ENCODE measurements around the gene PALD1.

The PALD1 gene

GRCh38 chr10:70507966-70508365, 29.4 kb downstream of the PALD1 start:
- no peak for DNase-seq

DNA sequence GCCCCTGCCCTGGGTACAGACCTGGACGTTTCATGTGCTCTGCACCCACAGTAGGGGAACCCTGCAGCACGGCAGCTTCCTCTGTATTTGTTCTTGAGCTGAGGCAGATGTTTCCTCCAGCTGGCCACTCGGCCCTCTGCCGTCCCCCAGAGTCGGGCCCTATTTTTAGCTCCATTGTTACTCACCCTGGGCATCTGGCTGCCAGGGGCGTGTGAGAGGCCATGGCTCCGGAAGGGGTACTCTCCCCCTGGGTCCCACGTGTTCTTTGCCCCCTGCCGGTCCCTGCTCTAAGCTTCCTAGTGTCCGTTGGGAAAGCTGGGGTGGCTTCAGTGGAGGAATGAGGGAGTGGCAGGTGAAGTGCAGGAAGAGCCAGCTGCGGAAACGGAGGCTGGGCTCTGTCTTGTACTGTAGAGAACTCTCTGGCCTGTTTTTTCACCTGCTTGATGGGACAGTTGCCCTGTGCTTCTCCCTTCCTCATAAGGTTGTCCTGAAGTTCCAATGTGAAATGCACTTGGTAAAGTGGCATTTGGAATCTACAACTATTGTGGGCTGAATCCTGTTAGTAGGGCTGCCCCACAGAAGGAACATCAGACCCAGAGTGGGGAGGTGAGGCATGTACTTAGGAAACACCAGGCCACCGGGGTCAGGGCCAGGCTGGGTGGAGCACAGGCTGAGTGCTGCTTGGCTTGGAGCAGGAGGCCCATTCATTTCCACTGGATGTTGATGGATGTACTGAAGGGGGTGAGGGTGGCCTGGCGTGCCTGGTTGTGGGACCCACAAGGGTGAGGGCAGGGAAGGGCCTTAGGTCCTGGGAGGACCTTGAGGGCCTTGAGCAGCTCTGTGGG, 30.6 kb downstream of the PALD1 start:
- DNase-seq = no peak

DNA sequence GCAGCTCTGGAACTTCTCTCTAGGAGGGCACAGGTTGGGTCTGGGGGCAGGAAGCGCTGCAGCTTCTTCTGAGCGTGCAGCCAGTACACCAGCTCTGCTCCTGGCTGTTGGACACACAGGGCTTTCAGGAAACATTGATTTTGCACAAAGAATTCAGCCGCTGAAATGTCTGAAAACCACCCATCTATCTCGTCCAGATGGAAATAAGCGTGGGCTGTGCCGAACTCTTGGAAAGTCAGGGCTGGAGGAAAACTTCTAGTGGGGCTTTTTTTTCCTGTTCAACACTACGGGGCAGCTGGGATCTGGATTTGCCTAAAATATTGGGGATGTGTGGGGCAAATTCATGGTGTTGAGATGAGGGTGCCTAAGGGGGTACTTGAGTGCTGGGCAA, 31.2 kb downstream of the PALD1 start:
- DNase-seq = no peak

- no peak for DNase-seq
Observed at GRCh38 chr10:70510453-70510852, 31.9 kb downstream of the PALD1 start.

GRCh38 chr10:70510904-70511303, 32.3 kb downstream of the PALD1 start:
- DNase-seq = no peak

GRCh38 chr10:70512149-70512639, 33.6 kb downstream of the PALD1 start:
- DNase-seq = no peak

DNA sequence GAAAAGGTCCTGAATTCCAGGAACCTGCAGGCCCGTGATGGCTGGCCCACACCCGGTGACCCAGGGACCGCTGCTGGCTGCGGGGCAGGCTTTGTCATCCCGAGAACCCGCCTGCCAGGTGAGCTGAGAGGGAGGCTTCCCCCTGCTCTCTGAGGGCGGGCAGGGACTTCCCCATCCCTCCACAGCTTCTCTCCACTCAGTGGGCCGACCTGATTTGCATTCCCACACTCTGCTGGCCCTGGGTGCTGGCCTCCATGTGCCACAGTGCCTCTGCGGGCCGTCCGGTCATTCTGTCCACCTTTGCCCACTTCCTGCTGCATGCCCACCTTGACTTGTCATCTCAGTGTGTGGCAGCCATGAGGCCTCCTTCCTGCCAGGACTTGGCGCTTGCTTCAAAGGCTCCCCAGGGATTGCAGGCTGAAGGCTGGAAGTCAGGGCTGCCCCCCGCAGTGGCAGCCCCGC, 35.3 kb downstream of the PALD1 start:
- no peak for DNase-seq

GRCh38 chr10:70514591-70514990, 36.0 kb downstream of the PALD1 start:
- DNase-seq = no peak

- no peak for DNase-seq
Observed at GRCh38 chr10:70515035-70515667, 36.6 kb downstream of the PALD1 start.

DNA sequence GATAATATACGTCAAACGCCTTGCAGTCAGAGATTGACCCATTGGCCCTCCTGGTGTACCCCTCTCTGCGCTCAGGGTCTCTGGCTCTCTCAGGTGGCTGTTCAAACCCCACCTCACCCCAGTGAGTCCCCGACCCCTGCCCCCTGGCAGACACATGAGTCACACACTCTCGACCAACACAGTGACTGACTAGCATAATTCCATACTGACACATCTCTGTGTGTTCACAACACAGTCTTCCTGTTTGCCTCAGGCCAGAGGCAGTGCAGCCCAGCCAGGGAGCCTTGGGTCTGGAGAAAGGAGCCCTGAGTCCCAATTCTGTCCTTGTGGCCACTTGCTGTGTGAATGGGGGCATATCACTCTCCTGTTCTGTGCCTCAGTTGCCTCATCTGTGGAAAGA, 40.1 kb downstream of the PALD1 start:
- DNase-seq = no peak

GRCh38 chr10:70523057-70523456, 44.5 kb downstream of the PALD1 start:
- DNase-seq = no peak

DNA sequence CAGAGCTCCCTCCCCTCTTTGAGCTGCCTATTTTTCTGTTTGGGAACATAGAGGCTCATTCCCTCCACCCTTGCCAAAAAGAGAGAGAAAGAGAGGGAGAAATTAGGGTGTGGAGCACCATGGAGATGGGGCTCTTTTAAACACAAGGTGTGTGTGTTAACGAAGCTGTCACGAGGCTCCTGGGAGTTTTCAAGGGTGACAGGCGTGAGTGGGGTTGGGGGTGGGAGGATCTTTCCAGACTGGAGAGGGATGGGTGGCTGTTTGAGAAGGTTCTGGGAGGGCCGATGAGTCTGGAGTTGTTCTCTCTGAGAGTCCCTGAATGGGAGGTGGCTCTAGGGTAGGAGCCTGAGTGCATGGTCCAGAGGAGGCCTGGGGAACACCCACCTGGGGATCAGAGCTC, 45.0 kb downstream of the PALD1 start:
- DNase-seq = no peak

DNA sequence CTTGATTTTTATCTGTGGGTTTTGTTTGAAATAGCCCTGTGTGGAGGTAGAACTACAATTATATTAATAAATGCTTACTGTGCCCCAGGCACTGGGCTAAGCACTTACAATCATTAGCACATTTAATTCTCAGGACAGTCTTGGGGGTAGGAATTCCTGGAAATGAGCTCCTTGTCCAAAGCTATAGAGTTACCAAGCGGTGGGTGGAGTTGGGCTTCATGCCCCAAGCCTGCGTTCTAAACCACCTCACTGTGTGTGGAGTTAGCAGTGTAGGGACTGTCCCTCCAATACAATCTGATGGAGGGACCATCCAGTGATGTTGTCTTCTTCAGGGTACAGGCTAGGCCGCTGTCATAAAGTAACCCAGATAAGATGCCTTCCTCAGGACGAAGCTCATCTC, 49.7 kb downstream of the PALD1 start:
- no peak for DNase-seq

DNA sequence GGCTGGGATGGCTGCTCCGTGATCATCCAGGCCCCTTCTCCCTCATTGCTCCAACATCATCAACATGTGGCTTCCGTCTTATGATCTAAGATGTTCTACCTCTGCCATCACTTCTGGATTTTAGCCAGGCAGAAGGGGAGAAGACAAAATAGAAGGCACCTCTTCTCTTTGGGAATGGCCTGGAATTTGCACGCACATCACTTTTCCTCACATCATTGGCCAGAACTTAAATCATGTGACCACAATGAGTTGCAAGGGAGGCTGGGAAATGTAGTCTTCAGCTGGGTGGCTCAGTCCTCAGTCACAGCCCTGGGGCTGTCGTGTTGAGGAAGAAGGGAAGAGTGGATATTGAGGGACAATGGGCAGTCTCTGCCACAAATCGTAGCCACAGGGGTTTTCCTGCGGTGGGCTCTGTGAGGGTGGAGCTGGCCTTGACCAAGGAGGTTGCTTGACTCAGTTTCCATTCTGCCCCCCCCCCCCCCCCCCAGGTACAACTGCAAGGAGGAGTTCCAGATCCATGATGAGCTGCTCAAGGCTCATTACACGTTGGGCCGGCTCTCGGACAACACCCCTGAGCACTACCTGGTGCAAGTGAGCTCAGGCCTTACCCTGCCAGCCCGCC, 50.3 kb downstream of the PALD1 start:
- peak in 1 of 2 donors; percentile 3 for DNase-seq

- no peak for DNase-seq
Observed at GRCh38 chr10:70529848-70530247, 51.3 kb downstream of the PALD1 start.

- DNase-seq = no peak
Observed at GRCh38 chr10:70530315-70530714, 51.7 kb downstream of the PALD1 start.

GRCh38 chr10:70532554-70533188, 54.1 kb downstream of the PALD1 start:
- no peak for DNase-seq

- DNase-seq = no peak
Observed at GRCh38 chr10:70533189-70533558, 54.6 kb downstream of the PALD1 start.

DNA sequence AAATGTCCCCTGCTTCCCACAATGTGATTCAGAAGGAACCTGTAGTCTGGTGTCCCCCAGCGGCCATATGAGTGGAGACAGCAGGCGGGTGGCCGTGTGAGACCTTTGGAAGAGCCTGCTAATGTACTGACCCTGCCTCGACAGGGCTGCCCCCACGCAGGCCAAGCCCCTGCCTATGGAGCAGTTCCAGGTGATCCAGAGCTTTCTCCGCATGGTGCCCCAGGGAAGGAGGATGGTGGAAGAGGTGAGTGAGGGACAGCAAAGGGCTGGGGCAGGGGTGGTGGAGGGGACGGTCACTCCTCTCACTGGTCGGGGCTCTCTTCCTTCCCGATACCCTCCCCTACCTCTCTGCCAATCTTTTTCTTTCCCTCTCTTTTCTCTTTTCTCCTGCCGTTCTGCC, 55.7 kb downstream of the PALD1 start:
- DNase-seq = no peak

- no peak for DNase-seq
Observed at GRCh38 chr10:70535001-70535400, 56.4 kb downstream of the PALD1 start.

GRCh38 chr10:70535451-70535850, 56.9 kb downstream of the PALD1 start:
- no peak for DNase-seq

DNA sequence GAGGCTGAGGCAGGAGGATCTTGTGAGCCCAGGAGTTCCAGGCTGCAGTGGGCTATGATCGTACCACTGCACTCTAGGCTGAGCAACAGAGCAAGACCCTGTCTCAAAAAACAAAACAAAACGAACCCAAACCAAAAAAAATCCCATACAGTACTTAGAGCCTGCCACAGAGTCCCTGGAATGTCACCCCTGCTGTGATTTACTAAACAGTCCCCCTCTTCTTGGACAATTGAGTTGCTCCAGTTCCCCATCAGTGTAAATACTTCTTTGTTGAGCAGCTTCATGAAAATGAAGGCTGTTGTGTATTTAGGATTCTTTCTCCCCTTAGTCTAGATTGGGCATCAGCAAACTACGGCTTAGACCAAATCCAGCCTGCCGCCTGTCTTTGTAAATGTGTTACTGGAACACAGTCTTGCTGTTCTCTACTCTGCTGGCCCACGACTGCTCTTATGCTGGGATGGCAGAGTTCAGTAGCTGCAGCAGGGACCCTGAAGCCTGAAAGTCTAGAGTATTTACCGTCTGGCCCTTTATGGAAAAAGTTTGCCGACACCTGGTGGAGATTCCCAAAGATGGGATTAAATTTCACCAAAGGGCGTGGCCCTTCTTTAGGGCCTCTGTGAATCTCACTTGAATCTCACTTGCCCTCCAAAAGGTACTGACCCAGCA, 57.8 kb downstream of the PALD1 start:
- no peak for DNase-seq

Measured in CD4-positive, alpha-beta T cell treated with Interferon alpha-2 for 1 hour (primary cell).